GM12801 (cell line): ENCODE results near the gene TAS2R5.

Experiments used
- CTCF ChIP-seq: IDR thresholded peaks from one replicate; pipeline ENCODE4 v1.5.1; 2011; ENCODE audit warnings: control low read depth; ENCODE audit not compliant: insufficient read length; ENCODE audit errors: extremely low read depth

The TAS2R5 gene

DNA sequence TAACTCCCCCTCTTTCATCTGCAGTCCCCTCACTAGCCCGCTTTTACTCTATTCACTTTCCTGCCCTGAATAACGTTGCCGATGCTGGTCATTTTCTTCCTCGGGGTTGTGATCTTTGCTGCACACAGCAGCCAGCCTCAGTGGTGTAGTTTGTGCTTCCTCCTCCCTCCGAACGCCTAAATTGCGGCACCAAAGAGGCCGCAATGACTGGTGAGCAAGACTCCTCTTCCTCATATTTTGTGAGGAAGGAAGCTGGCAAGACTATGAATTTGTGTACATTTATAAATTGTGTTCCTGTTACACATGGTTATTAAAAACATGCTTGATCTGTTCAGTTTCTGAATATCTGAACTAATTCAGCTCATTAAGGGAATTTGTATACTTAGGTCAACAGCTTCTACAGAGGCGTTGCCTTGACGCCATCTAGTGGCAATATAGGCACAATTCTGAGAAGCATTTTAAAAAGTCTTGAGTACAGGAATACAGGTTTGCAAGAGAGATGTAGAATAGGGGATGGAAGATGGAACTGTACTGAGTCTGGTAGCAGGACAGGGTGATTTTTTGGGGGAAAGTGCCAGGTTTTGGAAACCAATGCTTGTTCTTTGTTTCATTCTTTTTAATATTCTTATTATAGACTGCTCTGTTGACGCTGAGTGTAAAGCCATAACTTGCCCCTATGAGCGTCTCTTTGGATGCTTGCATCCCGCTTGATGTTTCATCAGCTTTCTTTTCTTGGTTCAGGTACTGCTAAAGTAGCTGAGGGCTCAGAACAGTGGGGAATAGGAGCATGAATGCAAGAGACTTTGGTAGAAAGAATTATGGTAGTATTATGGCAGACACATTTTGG lies 4.1 kb upstream of the TAS2R5 start:
- no peak for TF ChIP-seq CTCF

GRCh38 chr7:141788296-141788695 lies 1.7 kb upstream of the TAS2R5 start:
- TF ChIP-seq CTCF = no peak

DNA sequence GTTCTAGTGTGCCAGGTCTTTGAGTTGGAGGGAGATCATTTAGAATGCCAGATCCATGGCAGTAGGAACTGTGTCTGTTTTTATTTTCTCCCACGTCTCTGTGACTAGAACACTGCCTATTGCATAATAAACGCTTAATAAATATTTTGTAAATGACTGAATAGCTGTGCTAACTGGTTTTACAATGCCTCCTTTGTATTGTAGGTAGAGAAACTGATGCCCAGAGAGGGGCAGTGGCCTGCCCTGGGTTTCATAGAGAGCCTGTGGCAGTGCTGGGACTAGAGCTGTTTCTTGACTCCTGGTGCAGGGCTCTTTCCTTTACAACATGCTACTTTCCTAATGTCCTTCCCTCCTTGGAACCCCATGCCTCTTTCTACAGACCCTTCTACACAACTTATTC lies 2.5 kb downstream of the TAS2R5 start:
- no peak for TF ChIP-seq CTCF

GRCh38 chr7:141820067-141820466 lies 30.1 kb downstream of the TAS2R5 start:
- TF ChIP-seq CTCF = no peak

DNA sequence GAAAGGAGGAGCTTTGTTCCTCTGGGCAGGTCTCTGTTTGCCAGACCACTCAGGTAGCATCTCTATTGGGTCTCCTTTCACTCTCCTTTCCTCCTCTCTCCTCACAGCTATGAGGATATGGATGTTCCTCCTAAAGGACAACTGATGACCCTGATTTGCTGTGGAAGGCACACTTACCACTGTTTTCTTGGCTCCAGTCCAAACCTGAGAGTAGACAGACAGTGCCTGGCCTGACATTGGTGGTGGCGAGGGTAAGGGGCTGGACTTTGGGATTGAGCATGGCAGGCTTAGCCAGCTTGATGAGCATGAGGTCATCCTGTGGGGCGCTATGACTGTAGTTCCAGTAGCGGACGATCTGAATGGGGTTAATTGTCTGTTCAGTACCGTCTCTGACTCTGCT lies 47.7 kb downstream of the TAS2R5 start:
- TF ChIP-seq CTCF = no peak

DNA sequence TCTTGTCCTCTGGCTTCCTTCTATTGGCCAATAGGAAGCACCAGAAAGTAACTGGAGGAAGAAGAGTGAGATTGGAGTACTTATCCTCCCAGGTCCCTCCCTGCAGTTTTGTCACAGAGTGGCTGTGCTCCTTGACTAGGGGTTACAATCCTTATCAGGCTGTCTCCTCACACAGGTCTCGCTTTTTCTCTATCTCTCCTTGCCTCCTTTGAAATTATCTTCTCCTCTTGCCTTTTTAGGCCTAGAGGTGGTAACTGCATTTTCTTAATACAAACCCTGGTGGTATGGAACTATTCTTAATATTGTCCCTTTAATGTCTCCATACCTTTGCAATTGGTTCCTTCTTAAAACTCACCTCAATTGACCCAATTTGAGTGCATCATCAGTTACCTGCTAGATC lies 48.6 kb downstream of the TAS2R5 start:
- no peak for TF ChIP-seq CTCF

- TF ChIP-seq CTCF = no peak
Measured at GRCh38 chr7:141839256-141839655, 49.2 kb downstream of the TAS2R5 start.

GRCh38 chr7:141840708-141841107 lies 50.7 kb downstream of the TAS2R5 start:
- TF ChIP-seq CTCF = no peak
